Activated CD8-positive, alpha-beta memory T cell treated with anti-CD3 and anti-CD28 coated beads for 36 hours (primary cell): ENCODE results near the gene OPALIN. TPM values are rescaled to one million over a fixed set of nuclear protein-coding genes. Genes with fewer than 3 reads are reported as not detected.

Source experiments
- CTCF ChIA-PET: fragments of 350-600 bp; sonication (Branson Sonifier 250); formaldehyde crosslinking; loops from one replicate; lab custom pipeline; 2021; ENCODE audit warnings: antibody characterized with exemption; lab: Charles Lee
- POLR2A ChIA-PET: fragments of 350-600 bp; sonication (Branson Sonifier 250); formaldehyde crosslinking; loops from one replicate; lab custom pipeline; 2021; ENCODE audit warnings: antibody characterized with exemption; lab: Charles Lee
- total RNA-seq, 2 experiments: library from RNA; stranded (reverse); gene quantifications; one replicate each; pipeline ENCODE4 v1.2.3, GENCODE V29; 2021

The OPALIN gene
- not detected for total RNA-seq

GRCh38 chr10:96358851-96359540, at the start of gene OPALIN:
OPALIN (minus strand) TSS chr10:96359002; CDS start chr10:96358896, 106 bp downstream.
- POLR2A ChIA-PET, result no interaction called here

GRCh38 chr10:96408201-96408600, 49.4 kb upstream of the OPALIN start:
- ChIA-PET CTCF (no interaction called here), POLR2A (no interaction called here)

More at GRCh38 chr10:96358851-96359540, at the start of gene OPALIN:
- CTCF ChIA-PET, result no interaction called here

- CTCF ChIA-PET, result no interaction called here
- POLR2A ChIA-PET, result no interaction called here
Measured at GRCh38 chr10:96407560-96408069, 48.8 kb upstream of the OPALIN start.

- ChIA-PET POLR2A (no interaction called here), CTCF (interaction anchor here (1.4 kb wide), 1 partner anchor 10 kb away, joined by 3 read pairs; no protein-coding TSS in a partner anchor)
Measured at GRCh38 chr10:96406091-96406490, 47.3 kb upstream of the OPALIN start.

GRCh38 chr10:96402417-96403305, 43.9 kb upstream of the OPALIN start:
- POLR2A ChIA-PET, result no interaction called here
- CTCF ChIA-PET, result no interaction called here

- POLR2A ChIA-PET, result no interaction called here
- CTCF ChIA-PET, result no interaction called here
Measured at GRCh38 chr10:96401036-96401435, 42.2 kb upstream of the OPALIN start.

- ChIA-PET CTCF (interaction anchor here (0.6 kb wide), 1 partner anchor 43 kb away, joined by 3 read pairs; no protein-coding TSS in a partner anchor), POLR2A (no interaction called here)
Measured at GRCh38 chr10:96400465-96400864, 41.7 kb upstream of the OPALIN start.

GRCh38 chr10:96397902-96398301, 39.1 kb upstream of the OPALIN start:
- ChIA-PET POLR2A (no interaction called here), CTCF (interaction anchor here (1.8 kb wide), 1 partner anchor 116 kb away, joined by 6 read pairs; the partner anchor contains the start of gene TLL2)

GRCh38 chr10:96395931-96396877, 37.4 kb upstream of the OPALIN start:
- ChIA-PET POLR2A (no interaction called here), CTCF (interaction anchor here (0.6 to 2.1 kb wide), 8 partner anchors 10 to 310 kb away, joined by 3 to 8 read pairs (median 4); partner anchors contain the start of gene TLL2)

GRCh38 chr10:96390460-96390864, 31.7 kb upstream of the OPALIN start:
- CTCF ChIA-PET, result no interaction called here
- POLR2A ChIA-PET, result no interaction called here

- ChIA-PET CTCF (no interaction called here), POLR2A (no interaction called here)
Measured at GRCh38 chr10:96389785-96390184, 31.0 kb upstream of the OPALIN start.

- POLR2A ChIA-PET, result no interaction called here
- CTCF ChIA-PET, result no interaction called here
Measured at GRCh38 chr10:96387601-96388000, 28.8 kb upstream of the OPALIN start.

- ChIA-PET POLR2A (no interaction called here), CTCF (no interaction called here)
Measured at GRCh38 chr10:96387161-96387560, 28.4 kb upstream of the OPALIN start.

GRCh38 chr10:96384506-96384905, 25.7 kb upstream of the OPALIN start:
- ChIA-PET POLR2A (no interaction called here), CTCF (interaction anchor here (1.8 kb wide), 1 partner anchor 8 kb away, joined by 5 read pairs; no protein-coding TSS in a partner anchor)

- POLR2A ChIA-PET, result no interaction called here
- CTCF ChIA-PET, result interaction anchor here (0.7 kb wide), 1 partner anchor 152 kb away, joined by 3 read pairs; no protein-coding TSS in a partner anchor
Measured at GRCh38 chr10:96380821-96381220, 22.0 kb upstream of the OPALIN start.

- CTCF ChIA-PET, result no interaction called here
- POLR2A ChIA-PET, result no interaction called here
Measured at GRCh38 chr10:96379758-96380157, 21.0 kb upstream of the OPALIN start.

GRCh38 chr10:96378741-96379140, 19.9 kb upstream of the OPALIN start:
- ChIA-PET POLR2A (interaction anchor here (0.6 kb wide), 1 partner anchor 948 kb away, joined by 3 read pairs; no protein-coding TSS in a partner anchor), CTCF (interaction anchor here (1.2 kb wide), 1 partner anchor 90 kb away, joined by 3 read pairs; no protein-coding TSS in a partner anchor)

- ChIA-PET POLR2A (no interaction called here), CTCF (interaction anchor here (1.2 to 2.4 kb wide), 3 partner anchors 8 to 90 kb away, joined by 3 to 5 read pairs (median 3); no protein-coding TSS in a partner anchor)
Measured at GRCh38 chr10:96377816-96378294, 19.1 kb upstream of the OPALIN start.
